HG02973 (cell line): ENCODE data around the gene COL9A2.

Source experiments
- ATAC-seq: cut with Tn5 transposase; IDR thresholded peaks from one replicate; pipeline ENCODE4 v1.9.1; 2021; ENCODE audit warnings: moderate library complexity; ENCODE audit not compliant: unreplicated experiment

COL9A2 gene

GRCh38 chr1:40318970-40319621 is 2.0 kb upstream of the COL9A2 start:
- ATAC-seq, result no peak

GRCh38 chr1:40318476-40318875 is 1.4 kb upstream of the COL9A2 start:
- ATAC-seq, result no peak

DNA sequence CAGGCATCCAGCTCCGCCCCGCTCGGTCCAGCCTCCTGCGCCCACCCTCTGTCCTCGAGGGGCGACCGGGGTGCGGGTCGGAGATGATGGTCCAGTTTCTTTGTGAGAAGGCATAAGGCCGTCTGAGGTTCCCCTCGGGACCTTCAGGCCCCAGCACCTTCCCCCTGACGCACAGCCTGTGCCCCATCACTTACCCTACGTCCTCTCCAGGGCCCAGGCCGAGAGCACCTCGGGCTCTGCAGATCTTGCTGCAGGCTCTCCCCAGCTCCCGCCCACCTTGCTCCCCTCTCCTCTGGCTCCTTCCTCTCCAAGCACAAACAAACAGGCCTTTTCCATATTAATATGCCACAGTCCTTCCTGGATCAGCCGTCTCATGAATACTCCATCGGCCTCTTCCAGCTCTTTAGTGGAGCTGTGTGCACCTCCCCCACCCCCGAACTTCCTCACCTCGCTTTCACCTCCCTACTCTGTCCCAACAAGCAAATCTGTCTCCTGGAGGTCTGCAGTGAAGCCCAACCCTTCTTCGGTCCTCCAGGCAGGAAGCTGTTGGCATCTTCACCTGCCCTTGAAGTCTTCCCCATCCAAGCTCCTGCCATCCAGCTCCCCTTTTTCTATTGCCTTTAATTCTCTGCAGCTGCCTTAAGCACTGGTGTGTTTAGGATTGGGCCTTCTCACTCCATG is 448 bp upstream of the COL9A2 start:
- no peak for ATAC-seq

DNA sequence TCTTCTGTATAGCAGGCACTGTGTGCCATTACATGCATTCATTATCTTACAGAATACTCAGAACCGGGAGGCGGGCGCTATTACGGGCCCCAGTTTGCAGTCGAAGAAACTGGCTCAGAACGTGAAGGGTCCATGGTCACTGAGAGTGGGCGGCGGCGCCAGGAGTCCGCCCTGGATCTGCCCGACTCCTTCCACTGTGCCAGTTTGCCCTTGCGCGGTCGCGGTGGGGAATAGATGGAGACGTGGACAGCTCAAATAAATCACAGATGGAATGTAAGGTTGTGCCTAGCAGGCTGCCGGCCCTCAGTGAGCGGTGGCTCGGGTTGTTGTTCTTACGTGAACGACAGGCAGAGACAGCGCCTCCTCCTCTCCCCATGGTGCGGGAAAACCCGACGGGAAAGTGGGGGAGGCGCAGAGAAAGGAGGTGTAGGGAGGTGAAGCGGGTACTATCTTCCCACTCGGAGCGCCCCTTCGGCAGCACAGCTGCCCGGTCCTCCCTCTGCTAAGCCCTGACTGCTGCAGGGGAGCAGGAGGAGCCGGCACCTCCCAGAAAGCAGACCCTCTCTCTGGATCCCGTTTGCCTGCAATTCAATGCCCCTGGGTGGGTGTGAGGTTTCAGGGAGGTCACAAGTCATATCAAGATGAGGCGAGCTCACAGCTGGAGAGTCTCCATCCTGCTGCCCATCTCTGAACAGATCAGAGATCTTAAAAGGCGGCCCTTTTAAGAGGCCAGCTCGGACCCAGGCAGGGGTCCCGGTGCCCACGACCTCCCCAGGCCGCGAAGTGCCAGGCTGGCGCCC is 1.1 kb downstream of the COL9A2 start:
- ATAC-seq, result no peak

DNA sequence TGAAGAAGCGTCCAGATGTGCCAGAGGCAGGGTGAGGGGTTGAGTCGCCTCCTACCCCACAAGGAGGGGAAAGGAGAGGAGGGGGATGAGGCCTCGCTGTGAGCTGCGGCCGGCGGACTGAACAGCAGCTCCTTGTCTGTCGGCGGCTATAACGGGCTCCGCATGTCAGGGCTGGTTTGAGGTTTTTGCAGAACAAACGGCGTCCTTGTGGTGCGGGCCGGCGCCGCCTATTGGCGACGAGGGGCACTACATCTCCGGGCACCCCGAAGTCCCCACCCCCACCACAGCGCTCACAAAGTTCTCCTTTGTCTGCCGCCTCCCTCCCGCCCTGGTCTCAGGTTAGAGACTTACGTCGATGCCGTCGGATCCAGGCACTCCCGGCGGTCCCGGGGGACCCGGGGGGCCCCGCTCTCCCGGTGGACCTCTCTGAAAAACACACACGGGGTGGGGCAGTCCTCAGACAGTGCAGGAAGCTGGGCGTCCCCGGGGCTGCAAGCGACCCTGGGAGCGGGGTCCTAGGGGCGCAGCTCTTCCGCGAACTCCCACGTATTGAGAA is 1.8 kb downstream of the COL9A2 start:
- ATAC-seq, result peak; percentile 43

DNA sequence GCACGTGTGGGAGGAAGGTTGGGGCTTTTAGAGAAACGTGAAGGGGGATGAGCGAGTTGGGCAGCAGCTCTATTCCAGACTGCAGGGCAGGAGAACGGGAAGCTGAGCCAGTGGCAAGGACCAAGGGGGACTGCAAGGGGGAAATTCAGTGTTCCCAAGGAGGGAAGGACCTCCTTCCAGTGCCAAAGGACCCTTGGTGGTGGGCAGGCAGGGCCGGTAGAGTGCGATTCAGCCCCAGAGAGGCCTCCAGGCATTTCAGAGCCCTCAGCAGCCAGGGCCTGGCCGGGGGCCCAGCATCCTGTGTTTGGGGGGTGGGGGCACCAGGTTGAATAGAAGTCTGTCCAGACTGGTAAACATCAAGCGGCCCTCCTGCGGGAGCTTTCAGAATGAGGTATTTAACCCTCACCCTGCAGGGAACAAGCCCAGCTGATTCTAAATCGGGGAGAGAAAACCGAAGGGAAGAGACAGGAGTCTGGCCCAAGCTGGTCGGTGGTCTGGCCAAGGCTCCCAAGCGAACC is 2.3 kb downstream of the COL9A2 start:
- ATAC-seq, result peak; percentile 10

- ATAC-seq, result no peak
Measured at GRCh38 chr1:40313958-40314720, 2.9 kb downstream of the COL9A2 start.

GRCh38 chr1:40313329-40313957 is 3.6 kb downstream of the COL9A2 start:
- no peak for ATAC-seq

GRCh38 chr1:40312238-40313205 is 4.6 kb downstream of the COL9A2 start:
- no peak for ATAC-seq

DNA sequence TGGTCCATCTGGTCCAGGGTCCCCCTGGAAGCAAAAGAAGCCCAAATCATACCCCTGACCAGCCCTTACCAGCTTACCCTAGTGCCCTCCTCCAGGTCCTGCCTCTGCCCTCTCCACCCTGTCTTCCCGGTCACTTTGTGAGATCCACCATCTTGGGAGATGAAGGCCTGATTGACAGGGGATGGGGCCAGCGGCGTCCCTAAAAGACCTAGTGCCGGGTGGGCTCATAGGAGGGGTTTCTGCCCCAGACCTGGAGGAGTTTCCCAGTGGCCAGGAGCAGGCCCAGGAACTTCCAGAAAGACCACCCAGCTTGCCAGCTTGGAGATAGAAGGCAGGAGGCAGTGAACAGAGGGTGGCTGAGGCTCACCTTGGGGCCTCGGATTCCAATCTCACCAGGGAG is 5.4 kb downstream of the COL9A2 start:
- ATAC-seq, result no peak

DNA sequence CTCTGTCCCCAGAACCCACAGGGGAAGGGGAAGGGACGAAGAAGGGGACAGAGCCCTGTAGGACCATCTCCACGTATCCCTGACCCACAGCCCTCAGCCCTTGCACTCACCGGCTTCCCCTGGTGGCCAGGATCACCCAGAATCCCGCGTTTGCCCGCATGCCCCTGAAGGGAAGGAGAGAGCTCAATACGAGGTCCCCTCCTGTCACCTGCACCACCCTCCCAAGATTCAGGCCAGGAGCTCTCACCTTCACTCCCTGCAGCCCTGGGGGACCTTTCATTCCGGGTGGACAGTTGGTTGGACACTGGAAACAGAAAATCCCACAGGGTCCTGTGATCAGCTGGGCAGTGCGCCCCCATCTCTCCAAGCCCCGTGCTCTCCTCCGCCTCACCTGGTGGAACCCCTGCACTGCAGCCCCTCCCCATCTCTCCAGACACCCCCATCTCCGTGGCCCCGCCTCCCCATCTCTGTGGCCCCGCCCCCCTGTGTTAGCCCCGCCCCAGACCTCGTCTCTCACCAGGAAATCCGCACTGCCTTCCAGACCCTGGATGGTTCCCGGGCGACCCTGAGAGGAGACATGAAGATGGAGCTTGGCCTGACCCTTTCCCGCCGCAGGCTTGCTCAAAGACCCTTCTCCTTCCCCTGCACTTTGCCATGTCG is 6.0 kb downstream of the COL9A2 start:
- ATAC-seq, result no peak

- ATAC-seq, result no peak
Measured at GRCh38 chr1:40310129-40310461, 7.0 kb downstream of the COL9A2 start.

GRCh38 chr1:40309374-40310128 is 7.5 kb downstream of the COL9A2 start:
- ATAC-seq, result no peak

DNA sequence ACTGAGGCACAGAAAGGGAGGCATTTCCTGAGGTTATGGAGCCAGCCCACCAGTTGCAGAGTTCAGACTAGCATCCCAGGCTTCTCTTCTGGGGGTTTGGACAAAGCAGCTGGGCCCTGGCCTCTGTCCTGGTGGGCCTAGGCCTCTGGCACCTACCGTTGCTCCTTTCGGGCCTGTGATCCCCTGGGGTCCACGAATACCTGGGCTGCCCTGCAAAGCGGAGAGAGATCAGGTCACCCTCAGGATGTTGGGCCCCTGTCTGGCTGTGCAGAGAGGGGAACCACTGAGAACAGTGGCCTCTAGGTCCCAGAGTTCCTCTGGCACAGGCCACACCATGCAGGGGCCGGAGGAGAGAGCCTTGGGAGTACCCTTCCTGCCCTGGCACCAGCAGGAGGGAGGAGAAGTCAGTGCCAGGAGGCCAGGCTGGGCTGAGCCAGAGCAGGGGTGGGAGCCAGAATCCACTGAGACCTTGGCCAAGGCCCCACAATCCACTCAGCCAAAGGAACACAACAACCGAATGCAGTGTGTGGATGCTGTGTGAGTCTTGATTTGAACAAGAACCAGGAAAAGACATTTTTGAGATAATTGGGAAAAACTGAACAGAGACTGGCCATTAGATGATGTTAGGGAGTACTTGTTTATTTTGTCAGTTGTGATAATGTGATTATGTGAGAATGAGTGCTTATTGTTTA is 8.9 kb downstream of the COL9A2 start:
- ATAC-seq, result no peak

DNA sequence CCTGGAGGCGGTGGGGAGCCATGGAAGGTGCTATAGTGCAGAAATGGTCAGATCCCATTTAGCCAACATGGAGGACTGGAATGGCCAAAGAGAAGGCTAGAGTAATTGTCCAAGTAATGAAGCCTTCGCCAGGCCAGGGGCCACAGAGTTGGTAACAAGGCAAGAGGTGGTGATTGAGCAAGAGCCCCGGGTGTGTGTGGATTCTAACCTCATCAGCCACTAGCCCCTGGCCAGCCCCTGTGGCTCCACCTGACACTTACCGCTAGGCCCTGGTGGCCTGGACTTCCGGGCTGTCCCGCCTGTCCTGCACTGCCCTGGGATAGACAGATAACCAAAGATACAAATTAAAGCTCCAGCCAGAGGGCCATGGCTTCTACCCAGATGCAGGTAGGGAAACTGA is 9.9 kb downstream of the COL9A2 start:
- no peak for ATAC-seq

DNA sequence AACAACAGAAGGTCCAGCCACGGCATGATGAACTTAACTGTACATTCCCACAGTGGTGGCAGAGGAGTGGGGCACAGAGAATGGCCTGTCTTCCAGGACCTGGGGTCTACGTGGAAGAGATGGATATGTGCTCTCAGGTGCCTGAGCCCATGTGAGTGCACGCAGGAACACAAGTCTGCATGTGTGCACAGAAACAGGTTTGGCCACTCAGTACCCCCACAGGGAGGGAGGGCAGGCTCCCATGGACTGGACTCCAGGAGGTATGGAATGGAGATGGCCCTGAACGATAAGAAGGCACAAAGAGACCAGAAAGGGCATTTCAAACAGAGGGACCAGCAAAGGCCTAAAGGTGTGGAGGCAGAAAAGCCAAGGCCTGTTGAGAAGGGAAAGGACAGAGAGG is 10.8 kb downstream of the COL9A2 start:
- no peak for ATAC-seq

- no peak for ATAC-seq
Measured at GRCh38 chr1:40305871-40306270, 11.2 kb downstream of the COL9A2 start.
